K562 (cell line): ENCODE measurements around the gene DBH.

Experiments
- CBX8 ChIP-seq: fragments of 200-600 bp; sonication (generic); IDR thresholded peaks from 2 replicates; pipeline ENCODE4 v1.6.1; 2012; ENCODE audit warnings: borderline replicate concordance, mixed run types, low read depth, mild to moderate bottlenecking, moderate library complexity, mixed read lengths, low read length, control low read depth, inconsistent platforms; ENCODE audit not compliant: poor library complexity, severe bottlenecking; ENCODE audit errors: extremely low read depth
- CTCF ChIP-seq, 3 experiments: IDR thresholded peaks in 2 of 3; conservative IDR thresholded peaks in 1 of 3; 2 replicates each; pipeline ENCODE4 v1.5.1; 2011 to 2012; ENCODE audit warnings: low read length in 3 of 3, mild to moderate bottlenecking in 3 of 3, control low read depth in 2 of 3, improper control_type of control experiment in 1 of 3, inconsistent platforms in 1 of 3, low read depth in 1 of 3, mixed read lengths in 1 of 3, moderate library complexity in 1 of 3; ENCODE audit not compliant: insufficient read depth in 2 of 3
- FOXP4 ChIP-seq: sonication (generic); formaldehyde crosslinking; IDR thresholded peaks from 2 replicates; pipeline ENCODE4 v1.8.0; 2022; ENCODE audit warnings: mild to moderate bottlenecking, missing genetic modification reagents, borderline replicate concordance
- MCM5 ChIP-seq: fragments of 450-650 bp; IDR thresholded peaks from 2 replicates; pipeline ENCODE4 v1.6.1; 2016; ENCODE audit warnings: low read depth
- NFE2L1 ChIP-seq: fragments of 450-650 bp; IDR thresholded peaks from 2 replicates; pipeline ENCODE4 v1.6.1; 2016; ENCODE audit warnings: missing genetic modification characterization, low read depth, mild to moderate bottlenecking, missing compliant biosample characterization, moderate library complexity, borderline replicate concordance
- NKRF ChIP-seq: fragments of 450-650 bp; IDR thresholded peaks from 2 replicates; pipeline ENCODE4 v1.6.1; 2016; ENCODE audit warnings: borderline replicate concordance
- POLR2A ChIP-seq: fragments of 450-650 bp; conservative IDR thresholded peaks from 2 replicates; pipeline ENCODE4 v1.6.1; 2016
- POLR2AphosphoS5 ChIP-seq: IDR thresholded peaks from 2 replicates; pipeline ENCODE4 v1.6.1; 2011; ENCODE audit warnings: mild to moderate bottlenecking, low read depth, low read length, moderate library complexity; ENCODE audit not compliant: control insufficient read depth, insufficient read depth
- SRSF3 ChIP-seq: fragments of 200-400 bp; formaldehyde crosslinking; IDR thresholded peaks from 2 replicates; pipeline ENCODE4 v1.6.1; 2016; ENCODE audit warnings: mild to moderate bottlenecking, low read length, moderate library complexity; ENCODE audit not compliant: insufficient read depth
- TCF7L2 ChIP-seq: fragments of 150-350 bp; IDR thresholded peaks from 2 replicates; pipeline ENCODE4 v1.6.1; 2016; ENCODE audit warnings: low read depth, mild to moderate bottlenecking, low read length, moderate library complexity
- TGIF2 ChIP-seq: sonication (generic); formaldehyde crosslinking; IDR thresholded peaks from 2 replicates; pipeline ENCODE4 v1.8.1; 2022; ENCODE audit warnings: mild to moderate bottlenecking, missing genetic modification reagents, moderate library complexity
- ZNF24 ChIP-seq: fragments of 450-650 bp; IDR thresholded peaks from 2 replicates; pipeline ENCODE4 v1.6.1; 2016

GRCh38 chr9:133597316-133597957, 38.7 kb upstream of the DBH start:
- TF ChIP-seq POLR2A = no peak
- no peak for TF ChIP-seq TCF7L2
- TF ChIP-seq CTCF (IDR thresholded peaks at IDR 0.05 in 2 of 3, conservative IDR thresholded peaks at IDR 0.05 in 1 of 3; ENCODE audit: insufficient read depth in 2 of 3, low read depth in 1 of 3, low read length in 3 of 3) = no peak
- no peak for TF ChIP-seq SRSF3
- TF ChIP-seq POLR2AphosphoS5 = no peak
- no peak for TF ChIP-seq ZNF24
- no peak for TF ChIP-seq CBX8
- TF ChIP-seq NFE2L1 (tag) = no peak
- no peak for TF ChIP-seq MCM5
- TF ChIP-seq TGIF2 (CRISPR knock-in tag) = no peak
- no peak for TF ChIP-seq NKRF
- TF ChIP-seq FOXP4 (CRISPR knock-in tag) = no peak
